DND-41 (cell line): ENCODE results near the gene GTSE1.

Experiments used
- ATAC-seq: fragments of 200-7000 bp; cut with Tn5 transposase; 3 replicates; pipeline ENCODE4 v1.9.1; 2021; ENCODE audit warnings: low read depth; ENCODE audit not compliant: insufficient read depth
- DNase-seq: peaks from one replicate; pipeline ENCODE4 v3.0.0-alpha.2; 2020
- H2AFZ ChIP-seq: 2 replicates; pipeline ENCODE4 v1.6.0; 2012; ENCODE audit warnings: low read depth, low read length
- H3K27ac ChIP-seq: 2 replicates; pipeline ENCODE4 v1.5.1; 2012; ENCODE audit warnings: low read length, inconsistent platforms
- H3K27me3 ChIP-seq: fragments of 200-600 bp; sonication (generic); 2 replicates; pipeline ENCODE4 v1.6.0; 2012; ENCODE audit warnings: low read length, mild to moderate bottlenecking, inconsistent platforms; ENCODE audit not compliant: insufficient read depth, poor library complexity
- H3K36me3 ChIP-seq: 2 replicates; pipeline ENCODE4 v1.5.1; 2012; ENCODE audit warnings: low read length, inconsistent platforms; ENCODE audit not compliant: insufficient read depth
- H3K4me1 ChIP-seq: 2 replicates; pipeline ENCODE4 v1.5.1; 2012; ENCODE audit warnings: mild to moderate bottlenecking, low read length; ENCODE audit not compliant: insufficient read depth
- H3K4me2 ChIP-seq: 2 replicates; pipeline ENCODE4 v1.6.0; 2012; ENCODE audit warnings: mild to moderate bottlenecking, moderate library complexity, low read length, inconsistent platforms; ENCODE audit not compliant: insufficient read depth
- H3K4me3 ChIP-seq, 2 experiments: fragments of 200-600 bp in 1 of 2; shearing (Covaris generic) in 1 of 2; 2 replicates each; pipeline ENCODE4 v1.5.1; 2012 to 2016; ENCODE audit warnings: inconsistent platforms in 2 of 2, low read length in 2 of 2, mild to moderate bottlenecking in 2 of 2, low read depth in 1 of 2, moderate library complexity in 1 of 2
- H3K79me2 ChIP-seq: 2 replicates; pipeline ENCODE4 v1.6.0; 2012; ENCODE audit warnings: low read length, inconsistent platforms; ENCODE audit not compliant: insufficient read depth
- H3K9ac ChIP-seq: 2 replicates; pipeline ENCODE4 v1.6.0; 2012; ENCODE audit warnings: low read depth, mild to moderate bottlenecking, inconsistent platforms, low read length, moderate library complexity
- H3K9me3 ChIP-seq: 2 replicates; pipeline ENCODE4 v1.5.1; 2012; ENCODE audit warnings: low read length, moderate library complexity, mild to moderate bottlenecking, inconsistent platforms; ENCODE audit not compliant: insufficient read depth, severe bottlenecking
- H4K20me1 ChIP-seq: 2 replicates; pipeline ENCODE4 v1.6.0; 2012; ENCODE audit warnings: low read length; ENCODE audit not compliant: insufficient read depth
- CTCF ChIP-seq: IDR thresholded peaks from 2 replicates; pipeline ENCODE4 v1.5.1; 2012; ENCODE audit warnings: borderline replicate concordance, low read length, moderate library complexity, mild to moderate bottlenecking; ENCODE audit not compliant: poor library complexity, severe bottlenecking; ENCODE audit errors: extremely low read depth
- EZH2 ChIP-seq: IDR thresholded peaks from 3 replicates; pipeline ENCODE4 v1.6.1; 2012; ENCODE audit warnings: borderline replicate concordance, low read depth, mild to moderate bottlenecking, moderate library complexity, low read length, inconsistent platforms; ENCODE audit not compliant: severe bottlenecking

The GTSE1 gene

DNA sequence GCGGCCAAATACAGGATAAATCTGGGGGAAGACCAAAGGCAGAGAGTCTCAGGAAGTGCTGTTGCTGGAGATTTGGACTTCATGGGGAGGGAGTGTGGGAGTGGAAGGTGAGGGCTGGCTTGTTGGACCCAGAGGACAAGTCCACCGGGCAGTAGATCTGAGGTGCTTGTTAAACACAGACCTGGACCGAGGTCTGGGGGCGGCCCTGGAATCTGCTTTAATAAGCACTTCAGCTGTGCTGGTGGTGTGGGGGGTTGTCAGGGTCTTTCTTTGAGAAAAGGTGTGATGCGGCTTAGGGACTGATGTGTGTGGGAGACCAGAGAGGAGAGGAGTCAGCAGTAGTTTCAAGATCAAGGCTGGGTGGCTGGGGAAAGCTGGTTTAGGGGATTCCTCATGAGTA lies 43.3 kb downstream of the GTSE1 start:
- Histone ChIP-seq H3K4me1 (peaks cover 17% of the 10 kb centered on the region), H3K9ac (no peak overlapping the region), H3K36me3 (peaks cover 83% of the 10 kb centered on the region), H4K20me1 (peaks cover 26% of the 10 kb centered on the region; the same call in 1 of the 2 replicates), H3K27me3 (no peaks in the 10 kb centered on the region), H3K27ac (no peak overlapping the region), H3K79me2 (peaks cover 61% of the 10 kb centered on the region), H3K4me2 (no peak overlapping the region), H3K9me3 (no peaks in the 10 kb centered on the region), H3K4me3 (no peak overlapping the region), H2AFZ (no peak overlapping the region)
- no peak for TF ChIP-seq EZH2
- no peak for TF ChIP-seq CTCF
- ATAC-seq: no peak
- DNase-seq: no peak

DNA sequence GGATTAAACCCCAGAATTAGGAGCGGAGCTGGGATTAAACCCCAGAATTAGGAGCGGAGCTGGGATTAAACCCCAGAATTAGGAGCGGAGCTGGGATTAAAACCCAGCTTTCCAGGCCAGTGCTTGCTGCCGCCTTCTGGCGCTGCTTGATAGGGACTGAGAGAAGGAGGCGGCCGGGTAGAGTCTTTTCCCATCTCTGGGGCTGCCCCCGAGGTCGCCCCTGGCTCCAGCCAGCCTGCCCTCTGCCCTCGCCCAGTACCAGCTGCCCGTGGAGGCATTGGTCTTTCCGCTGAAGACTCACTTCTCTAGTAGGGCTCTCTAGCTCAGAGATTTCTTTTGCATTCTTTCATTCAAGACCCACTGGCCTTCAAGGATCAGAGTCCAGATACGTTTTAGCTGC lies 44.0 kb downstream of the GTSE1 start:
- TF ChIP-seq EZH2 (no peak), CTCF (no peak)
- H3K36me3 ChIP-seq: peaks cover 90% of the 10 kb centered on the region
- H3K4me3 ChIP-seq: no peak overlapping the region
- H3K27ac ChIP-seq: no peak overlapping the region
- H3K4me2 ChIP-seq: no peak overlapping the region
- no peak overlapping the region for H2AFZ ChIP-seq
- H3K27me3 ChIP-seq: no peaks in the 10 kb centered on the region
- DNase-seq: no peak
- H3K4me1 ChIP-seq: peaks cover 15% of the 10 kb centered on the region
- H3K9me3 ChIP-seq: no peaks in the 10 kb centered on the region
- no peak overlapping the region for H3K9ac ChIP-seq
- H4K20me1 ChIP-seq: peaks cover 26% of the 10 kb centered on the region; the same call in 1 of the 2 replicates
- H3K79me2 ChIP-seq: peaks cover 54% of the 10 kb centered on the region
- ATAC-seq: no peak

DNA sequence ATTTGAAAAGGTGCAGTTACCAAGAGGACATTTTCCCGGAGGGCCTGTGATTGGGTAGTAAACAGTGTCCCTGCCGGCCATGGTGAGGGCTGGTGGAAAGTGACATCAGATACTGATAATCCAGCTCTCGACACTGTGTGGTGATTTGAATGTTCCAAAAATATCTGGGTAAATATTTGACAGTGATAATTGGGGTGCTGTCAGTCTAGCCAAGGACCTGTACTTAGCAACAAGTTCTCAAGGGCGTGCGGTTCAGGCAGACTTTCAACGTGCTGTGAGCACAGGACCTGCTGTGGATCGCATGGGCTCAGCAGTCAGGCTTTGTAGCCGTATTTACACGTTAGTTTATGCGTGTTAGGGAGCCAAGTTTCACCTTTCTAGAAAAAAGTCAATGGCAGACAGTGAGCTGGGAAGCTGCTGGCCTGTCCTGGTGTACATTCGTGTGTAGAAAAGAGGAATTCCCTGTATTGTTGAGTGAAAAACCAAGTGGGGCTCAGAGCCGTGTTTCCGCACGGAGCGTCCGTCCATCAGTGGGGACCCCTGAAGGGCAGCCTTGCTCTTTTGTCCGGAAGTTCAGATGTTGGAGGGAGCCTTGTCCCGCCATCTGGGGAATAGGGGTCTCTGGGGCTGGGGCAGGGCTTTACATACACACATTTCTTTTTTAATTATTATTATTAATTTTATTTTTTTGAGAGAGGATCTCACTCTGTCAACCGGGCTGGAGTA lies 50.2 kb downstream of the GTSE1 start:
- no peak overlapping the region for H3K4me3 ChIP-seq
- no peaks in the 10 kb centered on the region for H3K4me1 ChIP-seq
- H3K9ac ChIP-seq: no peak overlapping the region
- H3K27me3 ChIP-seq: no peaks in the 10 kb centered on the region
- H3K27ac ChIP-seq: no peak overlapping the region
- H3K9me3 ChIP-seq: no peaks in the 10 kb centered on the region
- no peak overlapping the region for H3K4me2 ChIP-seq
- ATAC-seq: no peak
- peaks cover 98% of the 10 kb centered on the region for H3K36me3 ChIP-seq
- no peak for TF ChIP-seq CTCF
- TF ChIP-seq EZH2: no peak
- no peak for DNase-seq
- H4K20me1 ChIP-seq: peaks cover 23% of the 10 kb centered on the region
- H3K79me2 ChIP-seq: peaks cover 15% of the 10 kb centered on the region
- H2AFZ ChIP-seq: no peak overlapping the region
